SIG-M5 treated with dmso at 0.1 percent for 504 hours (cell line): ENCODE data around the gene RAG1.
"Not testable (repeated sequence)": the region's sequence is repeated elsewhere in the genome, so short reads cannot be mapped to it uniquely, and the experiment has no call there.

ENCODE experiments used
- DNase-seq: peaks from one replicate; lab custom pipeline; 2025; ENCODE audit not compliant: unreplicated experiment; lab: John Stamatoyannopoulos, UW

Gene RAG1

DNA sequence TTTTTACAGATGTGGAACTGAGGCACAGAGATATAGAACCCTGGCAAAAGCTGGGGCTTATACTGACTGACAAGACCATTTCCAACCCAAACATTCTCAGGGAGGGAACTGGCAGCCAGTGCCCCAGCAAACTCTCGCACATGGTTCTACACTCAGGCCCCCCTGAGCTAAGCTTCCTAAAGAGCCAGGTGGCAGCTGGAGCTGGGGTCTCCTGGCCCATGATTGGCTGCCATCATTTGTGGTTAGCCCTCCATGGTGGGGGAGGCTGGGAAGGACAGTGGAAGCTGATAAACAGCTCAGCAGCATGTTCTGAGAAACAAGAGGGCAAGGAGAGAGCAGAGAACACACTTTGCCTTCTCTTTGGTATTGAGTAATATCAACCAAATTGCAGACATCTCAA lies at the start of gene RAG1:
TSS of gene RAG1 (plus strand) at position 314 of the 400 bp plus-strand sequence. CDS start 5,298 bp downstream, outside the sequence.
- DNase-seq, result no peak

GRCh38 chr11:36530840-36531239 lies 37.0 kb upstream of the RAG1 start:
- no peak for DNase-seq

DNA sequence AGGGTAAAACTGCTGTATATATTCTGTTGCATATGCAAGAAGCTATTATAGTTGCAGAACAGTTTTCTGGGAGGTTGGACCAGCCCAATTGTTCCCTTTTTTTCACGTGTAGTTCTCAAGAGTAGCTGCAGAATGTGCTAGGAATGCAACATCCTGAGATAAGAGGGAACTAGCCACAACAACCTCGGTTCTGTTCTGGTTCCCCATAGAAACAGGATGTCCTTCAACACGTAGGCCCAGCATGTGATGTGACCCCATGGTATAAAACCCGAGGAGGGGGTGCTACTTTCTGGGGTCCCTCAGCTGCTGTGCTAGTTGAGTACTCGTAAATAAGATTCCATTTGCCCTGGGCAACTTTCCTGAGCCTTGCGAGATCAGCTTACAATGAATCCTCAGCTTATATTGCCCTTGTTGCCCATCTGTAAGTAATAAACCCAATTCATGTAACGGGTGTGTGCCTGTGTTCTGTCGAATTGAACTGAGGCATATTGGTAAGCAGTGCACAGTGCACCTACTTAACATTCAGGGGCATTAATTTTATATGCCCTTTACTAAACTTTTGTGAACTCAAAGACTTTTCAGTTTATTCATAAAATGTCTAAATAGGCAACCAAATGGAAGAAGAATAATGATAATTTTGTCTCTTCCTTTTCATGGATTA lies 34.7 kb upstream of the RAG1 start:
- DNase-seq, result no peak

DNA sequence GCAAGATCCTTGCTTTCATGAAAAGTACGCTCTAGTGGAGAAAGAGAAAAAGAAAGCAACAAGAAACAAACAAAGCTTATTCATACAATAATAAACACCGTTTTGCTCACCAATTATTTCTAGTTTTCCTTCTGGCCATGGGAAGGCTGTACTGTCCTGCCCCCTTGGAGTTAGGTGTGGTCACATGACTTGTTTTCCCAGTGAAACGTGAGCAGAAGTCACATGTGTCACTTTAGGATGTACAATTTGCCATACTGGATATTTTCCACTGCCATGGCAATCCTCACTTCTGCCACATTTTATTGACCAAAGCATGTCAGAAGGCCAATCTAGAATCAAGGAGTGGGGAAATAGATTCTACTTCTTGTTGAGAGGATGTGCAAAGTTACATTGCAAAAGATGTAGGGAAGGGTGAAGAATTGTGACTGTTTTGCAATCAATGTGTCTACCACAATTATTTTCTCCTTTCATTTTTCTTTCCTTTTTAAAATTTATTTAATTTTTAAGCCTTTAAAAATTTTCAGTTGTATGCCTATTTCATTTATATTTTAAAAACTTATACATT lies 33.4 kb upstream of the RAG1 start:
- peak; percentile 2 for DNase-seq

GRCh38 chr11:36540998-36541397 lies 26.8 kb upstream of the RAG1 start:
- DNase-seq, result peak; percentile 1

DNA sequence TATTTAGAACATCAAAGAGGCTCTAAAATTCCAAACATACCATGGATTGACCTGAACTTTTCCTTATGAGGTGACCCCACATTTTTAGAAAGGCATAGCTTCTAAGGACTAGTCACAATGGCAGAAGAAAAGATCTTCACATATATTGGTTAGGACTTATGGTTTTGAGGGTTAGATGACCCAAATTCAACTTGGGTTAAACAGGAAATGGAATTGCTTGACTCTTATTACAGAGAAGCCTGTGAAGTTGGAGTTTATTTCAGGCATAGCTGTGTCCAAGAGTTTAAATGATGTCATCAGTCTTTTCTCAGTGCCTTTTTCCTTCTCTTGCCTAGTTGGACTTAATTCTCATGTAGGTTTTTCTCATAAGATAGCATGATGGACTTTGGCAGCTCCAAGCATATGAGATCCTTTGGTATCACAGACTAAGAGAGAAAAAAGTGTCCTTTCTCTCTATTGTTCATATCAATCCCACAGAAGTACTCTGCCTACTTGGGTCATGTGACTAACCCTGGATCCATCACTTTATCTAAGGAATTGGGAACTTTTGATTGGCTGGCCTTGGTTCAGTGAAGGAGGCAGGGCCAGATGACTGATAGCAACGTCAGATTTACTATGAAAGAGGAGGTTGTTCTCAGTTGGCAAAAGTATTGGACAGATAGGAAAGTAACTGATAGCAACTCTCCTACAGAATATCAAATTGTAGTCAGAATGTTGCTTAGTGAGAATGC lies 17.3 kb upstream of the RAG1 start:
- no peak for DNase-seq

GRCh38 chr11:36557390-36557789 lies 10.4 kb upstream of the RAG1 start:
- not testable (repeated sequence) for DNase-seq

DNA sequence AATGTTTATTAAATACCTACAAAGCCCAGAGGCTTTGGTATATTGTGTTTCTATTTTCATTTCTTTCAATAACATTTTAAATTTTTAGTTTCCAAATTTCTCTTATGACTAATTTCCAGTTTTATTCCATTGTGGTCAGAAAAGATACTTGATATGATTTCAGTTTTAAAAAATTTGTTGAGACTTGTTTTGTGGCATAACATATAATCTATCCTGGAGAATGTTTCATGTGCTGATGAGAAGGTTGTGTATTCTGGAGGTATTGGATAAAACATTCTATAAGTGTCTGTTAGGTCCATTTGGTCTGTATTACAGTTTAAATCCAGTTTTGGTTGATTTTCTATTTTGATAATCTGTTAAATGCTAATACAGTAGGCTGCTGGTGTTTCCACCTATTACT lies 9.8 kb upstream of the RAG1 start:
- no peak for DNase-seq

DNA sequence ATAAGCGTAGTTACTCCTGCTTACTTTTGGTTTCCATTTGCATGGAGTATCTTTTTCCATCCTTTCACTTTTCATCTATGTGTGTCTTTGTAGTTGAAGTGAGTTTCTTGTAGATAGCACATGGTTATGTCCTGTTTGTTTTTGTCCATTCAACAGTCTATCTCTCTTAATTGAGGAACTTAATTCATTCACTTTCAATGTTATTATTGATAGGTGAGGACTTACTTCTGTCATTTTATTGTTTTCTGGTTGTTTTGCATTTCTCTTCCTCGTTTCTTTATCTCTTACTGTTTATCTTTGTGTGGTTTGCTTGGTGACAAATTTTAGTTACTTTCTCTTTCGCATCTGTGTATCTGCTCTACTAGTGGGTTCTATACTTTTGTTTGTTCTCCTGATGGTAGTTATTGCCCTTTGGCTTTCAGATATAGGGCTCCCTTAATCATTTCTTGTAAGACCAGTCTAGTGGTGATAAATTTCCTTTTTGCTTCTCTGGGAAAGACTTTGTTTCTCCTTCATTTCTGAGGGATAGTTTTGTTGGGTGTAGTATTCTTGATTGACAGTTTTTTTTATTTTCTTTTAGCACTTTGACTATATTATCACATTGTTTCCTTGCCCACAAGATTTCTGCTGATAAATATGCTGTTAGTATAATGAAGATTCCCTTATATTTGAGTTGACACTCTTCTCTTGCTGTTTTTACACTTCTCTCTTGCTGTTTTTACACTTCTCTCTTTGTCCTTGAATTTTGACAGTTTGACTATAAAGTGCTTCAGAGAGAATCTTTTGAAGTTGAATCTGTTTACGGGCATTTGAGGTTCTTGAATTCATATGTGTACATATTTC lies 9.0 kb upstream of the RAG1 start:
- no peak for DNase-seq

- DNase-seq, result peak; percentile 42
Measured at GRCh38 chr11:36564376-36565030, 3.3 kb upstream of the RAG1 start.

GRCh38 chr11:36565031-36565610 lies 2.7 kb upstream of the RAG1 start:
- no peak for DNase-seq

DNA sequence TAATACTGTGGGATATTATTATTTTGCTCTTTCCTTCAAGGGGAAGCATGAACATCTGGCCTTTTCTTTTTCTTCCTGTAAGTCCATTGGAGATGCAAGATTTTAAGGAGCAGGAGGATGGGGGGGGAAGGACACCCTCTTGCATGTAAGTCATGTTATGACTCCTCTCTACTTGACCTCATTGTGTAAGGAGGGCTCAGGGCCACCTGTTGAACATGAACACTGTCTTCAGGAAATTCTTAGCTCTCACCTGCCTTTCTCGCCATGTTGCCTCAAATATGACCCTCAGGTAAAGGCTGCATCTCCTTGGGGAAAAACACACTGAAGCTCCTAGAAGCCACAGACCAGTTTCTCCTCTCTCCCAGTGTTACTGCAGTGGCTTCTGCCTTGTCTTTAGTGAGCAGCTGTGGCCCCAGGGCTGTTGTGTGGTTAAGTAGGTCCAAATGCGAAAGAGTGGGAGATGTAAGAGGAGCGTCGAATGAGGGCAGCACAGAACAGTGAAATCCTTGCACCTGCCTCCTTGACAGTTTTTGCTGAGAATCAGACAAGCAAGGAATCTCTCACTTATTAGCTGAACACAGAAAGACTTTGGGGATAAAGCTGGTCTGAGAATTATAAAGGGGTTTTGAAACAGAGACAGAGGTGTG lies 1.3 kb upstream of the RAG1 start:
- DNase-seq, result no peak

- DNase-seq, result no peak
Measured at GRCh38 chr11:36569095-36569494, 1.3 kb downstream of the RAG1 start.

- no peak for DNase-seq
Measured at GRCh38 chr11:36574486-36574885, 6.7 kb downstream of the RAG1 start.

DNA sequence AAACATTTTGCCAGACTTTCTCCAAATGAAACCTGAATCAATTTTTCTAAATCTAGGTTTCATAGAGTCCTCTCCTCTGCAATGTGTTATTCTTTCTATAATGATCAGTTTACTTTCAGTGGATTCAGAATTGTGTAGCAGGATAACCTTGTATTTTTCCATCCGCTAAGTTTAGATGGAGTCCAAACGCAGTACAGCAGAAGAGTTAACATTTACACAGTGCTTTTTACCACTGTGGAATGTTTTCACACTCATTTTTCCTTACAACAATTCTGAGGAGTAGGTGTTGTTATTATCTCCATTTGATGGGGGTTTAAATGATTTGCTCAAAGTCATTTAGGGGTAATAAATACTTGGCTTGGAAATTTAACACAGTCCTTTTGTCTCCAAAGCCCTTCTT lies 9.6 kb downstream of the RAG1 start:
- no peak for DNase-seq

DNA sequence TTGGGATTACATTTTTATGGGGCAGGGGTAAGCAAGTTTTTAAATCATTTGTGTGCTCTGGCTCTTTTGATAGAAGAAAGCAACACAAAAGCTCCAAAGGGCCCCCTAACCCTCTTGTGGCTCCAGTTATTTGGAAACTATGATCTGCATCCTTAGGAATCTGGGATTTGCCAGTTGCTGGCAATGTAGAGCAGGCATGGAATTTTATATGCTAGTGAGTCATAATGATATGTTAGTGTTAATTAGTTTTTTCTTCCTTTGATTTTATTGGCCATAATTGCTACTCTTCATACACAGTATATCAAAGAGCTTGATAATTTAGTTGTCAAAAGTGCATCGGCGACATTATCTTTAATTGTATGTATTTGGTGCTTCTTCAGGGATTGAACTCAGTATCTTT lies 10.1 kb downstream of the RAG1 start:
- no peak for DNase-seq

GRCh38 chr11:36578458-36578857 lies 10.7 kb downstream of the RAG1 start:
- no peak for DNase-seq

DNA sequence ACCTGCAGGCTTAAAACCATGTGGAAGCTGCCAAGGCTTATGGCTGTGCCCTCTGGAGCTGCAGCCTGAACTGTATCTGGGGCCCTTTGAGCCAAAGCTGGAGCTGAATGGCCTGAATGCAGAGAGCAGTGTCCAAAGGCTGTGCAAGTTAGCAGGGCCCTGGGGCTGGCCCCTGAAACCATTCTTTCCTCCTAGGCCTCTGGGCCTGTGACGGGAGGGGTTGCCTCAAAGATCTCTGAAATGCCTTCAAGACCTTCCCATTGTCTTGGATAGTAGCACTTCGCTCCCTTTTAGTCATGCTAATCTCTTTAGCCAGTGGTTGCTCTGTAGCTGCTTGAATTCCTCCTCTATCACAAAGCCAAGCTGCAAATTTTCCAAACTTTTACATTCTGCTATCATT lies 13.7 kb downstream of the RAG1 start:
- DNase-seq, result no peak

- DNase-seq, result no peak
Measured at GRCh38 chr11:36583667-36584066, 15.9 kb downstream of the RAG1 start.

DNA sequence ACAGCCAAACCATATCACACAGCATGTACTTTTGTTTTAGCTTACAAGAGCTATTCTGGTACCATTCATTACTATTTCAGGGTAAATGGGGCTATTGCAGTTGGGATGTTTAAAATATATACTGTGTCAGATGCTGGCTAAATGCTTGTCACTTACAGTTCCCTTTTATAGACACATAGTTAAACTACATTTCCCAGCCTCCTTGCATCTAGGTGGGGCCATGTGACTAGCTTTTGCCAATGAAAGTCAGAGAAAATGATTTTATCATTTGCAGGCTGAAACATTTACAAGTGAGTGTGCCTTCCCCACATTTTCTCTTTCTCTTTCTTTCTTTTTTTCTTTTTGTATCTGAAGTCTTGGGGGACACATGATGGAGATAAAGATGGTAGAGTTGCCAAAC lies 18.7 kb downstream of the RAG1 start:
- peak; percentile 1 for DNase-seq
